Activated CD8-positive, alpha-beta memory T cell treated with anti-CD3 and anti-CD28 coated beads, Interleukin-2, amount 50 U/mL, for 48 hours (primary cell): ENCODE data around the gene COL23A1.
A peak's percentile ranks its signal among the peaks of the same experiment; 100 is the strongest.

Experiments
- DNase-seq: peaks from one replicate; pipeline ENCODE4 v3.0.0-alpha.2; 2020

Gene COL23A1

GRCh38 chr5:178431782-178432165 is 158.4 kb downstream of the COL23A1 start:
- DNase-seq = no peak

DNA sequence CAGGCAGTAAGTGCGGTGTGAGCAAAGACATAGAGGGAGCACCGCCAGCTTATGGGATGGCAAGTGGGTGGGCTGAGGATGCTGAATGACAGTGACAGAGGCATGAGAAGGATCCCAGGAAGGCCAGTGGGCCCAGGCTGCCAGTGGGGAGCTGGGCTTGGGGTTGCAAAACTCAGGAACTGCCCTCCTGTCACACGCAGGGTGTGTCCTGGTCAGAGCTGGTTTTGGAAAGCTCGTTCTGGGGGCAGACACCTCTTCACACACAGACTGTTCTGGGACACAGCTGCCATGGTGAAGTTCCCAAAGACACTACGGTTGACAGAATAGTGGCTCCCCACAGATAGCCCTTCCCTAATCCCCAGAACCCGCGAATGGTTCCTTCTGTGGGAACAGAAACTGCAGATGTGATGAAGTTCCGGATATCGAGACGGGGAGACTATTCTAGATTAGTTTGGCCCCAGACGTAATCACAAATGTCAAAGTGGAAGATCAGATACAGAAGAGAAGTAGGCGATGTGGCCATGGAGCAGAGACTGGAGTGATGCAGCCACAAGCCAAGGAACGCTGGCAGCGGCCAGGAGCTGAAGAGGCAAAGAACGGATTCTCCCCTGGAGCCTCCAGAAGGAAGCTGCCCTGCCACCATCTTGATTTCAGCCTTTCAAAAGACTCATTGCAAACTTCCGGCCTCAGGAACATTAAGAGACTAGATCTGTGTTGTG is 159.0 kb downstream of the COL23A1 start:
- DNase-seq = peak; percentile 20

- peak; percentile 29 for DNase-seq
Measured at GRCh38 chr5:178430186-178431062, 159.8 kb downstream of the COL23A1 start.

DNA sequence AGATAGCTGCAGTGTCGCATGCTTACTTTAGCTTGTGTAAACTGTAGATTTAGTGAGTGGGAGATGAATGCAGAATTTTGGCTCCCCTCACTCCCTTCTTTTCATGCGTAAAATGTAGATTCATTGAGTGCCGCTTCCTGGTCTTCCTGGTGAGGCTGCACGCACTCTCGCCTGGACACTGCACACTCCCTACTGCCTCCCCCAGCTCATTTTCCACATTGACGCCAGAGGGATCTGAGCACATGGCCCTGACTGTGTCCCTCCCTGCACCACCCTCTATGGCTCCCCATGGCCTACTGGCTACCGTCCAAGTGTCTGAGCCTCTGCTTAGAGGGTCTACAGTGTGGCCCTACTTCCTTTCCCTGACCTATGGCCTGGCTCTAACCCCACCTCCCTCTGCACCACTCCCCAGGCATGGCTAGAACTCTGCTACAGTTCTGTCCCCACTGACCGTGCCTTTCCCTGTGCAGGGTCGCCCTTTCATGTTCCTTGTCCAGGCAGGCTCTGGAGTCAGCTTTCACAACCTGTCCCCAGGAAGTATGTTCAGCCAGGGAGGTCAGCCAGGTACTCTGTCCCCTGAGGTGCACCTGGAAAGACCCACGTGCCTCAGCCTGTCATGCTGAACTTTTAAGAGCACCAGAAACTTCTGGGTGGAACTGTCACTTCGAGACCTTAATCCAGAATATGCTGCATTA is 160.6 kb downstream of the COL23A1 start:
- peak; percentile 12 for DNase-seq

DNA sequence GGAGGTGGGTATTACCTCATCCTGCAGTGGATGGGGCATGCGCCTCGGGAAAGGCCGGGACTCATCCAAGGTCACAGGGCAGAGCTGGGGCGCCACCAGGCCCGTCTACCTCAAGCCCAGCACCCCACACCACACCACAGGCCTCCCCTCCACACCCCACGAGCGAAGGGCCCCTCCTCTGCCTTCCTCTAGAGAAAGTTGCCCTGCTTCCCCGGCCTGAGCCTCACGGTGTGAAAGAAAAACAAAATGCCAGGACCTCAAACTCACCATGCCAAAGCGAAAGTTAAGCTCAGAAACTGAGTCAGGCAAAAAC is 161.1 kb downstream of the COL23A1 start:
- DNase-seq = no peak

GRCh38 chr5:178428341-178429155 is 161.6 kb downstream of the COL23A1 start:
- peak; percentile 37 for DNase-seq

DNA sequence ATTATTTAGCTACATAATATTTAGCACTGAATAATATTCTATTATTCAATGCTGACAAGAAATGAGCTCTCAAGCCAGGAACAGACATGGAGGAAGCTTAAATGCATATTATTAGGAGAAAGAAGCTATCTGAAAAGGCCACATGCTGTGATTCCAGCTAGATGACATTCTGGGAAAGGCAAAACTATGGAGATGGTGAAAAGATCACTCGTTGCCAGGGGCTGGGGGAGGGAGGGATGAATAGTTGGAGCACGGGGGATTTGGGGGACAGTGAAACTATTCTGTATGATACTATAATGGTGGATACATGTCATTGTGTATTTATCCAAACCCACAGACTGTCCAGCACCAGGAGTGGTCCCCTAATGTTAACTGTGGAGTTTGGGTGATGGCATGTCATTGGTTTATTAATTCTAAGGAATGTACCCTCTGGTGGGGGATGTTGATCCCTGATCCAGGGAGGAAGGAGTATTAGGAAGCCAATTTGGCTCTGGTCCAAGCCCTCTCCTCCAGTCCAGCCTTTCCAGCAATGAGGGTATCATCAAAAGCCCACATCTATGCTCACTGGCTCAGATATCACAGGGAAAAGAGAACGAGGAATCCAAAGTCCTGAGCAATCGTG is 162.5 kb downstream of the COL23A1 start:
- peak; percentile 26 for DNase-seq

DNA sequence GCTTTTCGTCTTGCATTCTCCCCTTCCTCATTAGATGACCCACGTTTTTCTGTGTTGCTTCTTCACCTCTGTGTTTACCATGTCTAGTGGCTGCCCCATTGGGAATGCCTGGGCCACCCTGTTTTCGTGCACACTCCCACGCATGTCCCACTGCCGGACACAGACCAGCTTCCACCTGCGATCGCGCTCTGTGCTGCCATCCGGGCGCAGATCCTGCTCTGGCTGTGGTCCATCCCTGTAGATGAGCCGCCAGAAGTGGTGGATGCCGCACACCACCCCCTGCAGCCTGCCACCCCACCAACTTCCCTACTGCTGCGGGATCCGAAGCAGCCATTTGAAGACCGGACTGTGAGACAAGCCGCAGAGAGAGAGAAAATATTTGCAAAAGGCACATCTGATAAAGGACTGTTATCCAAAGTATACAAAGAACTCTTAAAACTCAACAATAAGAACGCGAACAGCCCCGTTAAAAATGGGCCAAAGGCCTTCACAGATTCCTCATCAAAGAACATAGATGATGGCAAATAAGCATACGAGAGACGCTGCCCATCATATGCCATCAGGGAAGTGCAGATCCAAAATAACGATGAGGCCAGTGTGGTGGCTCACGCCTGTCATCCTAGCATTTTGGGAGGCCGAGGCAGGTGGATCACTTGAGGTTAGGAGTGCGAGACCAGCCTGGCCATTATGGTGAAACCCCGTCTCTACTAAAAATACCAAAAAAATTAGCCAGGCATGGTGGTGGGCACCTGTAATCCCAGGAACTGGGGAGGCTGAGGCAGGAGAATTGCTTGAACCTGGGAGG is 163.7 kb downstream of the COL23A1 start:
- DNase-seq = peak; percentile 33

GRCh38 chr5:178425621-178426068 is 164.5 kb downstream of the COL23A1 start:
- DNase-seq = no peak

- no peak for DNase-seq
Measured at GRCh38 chr5:178424810-178425177, 165.4 kb downstream of the COL23A1 start.

DNA sequence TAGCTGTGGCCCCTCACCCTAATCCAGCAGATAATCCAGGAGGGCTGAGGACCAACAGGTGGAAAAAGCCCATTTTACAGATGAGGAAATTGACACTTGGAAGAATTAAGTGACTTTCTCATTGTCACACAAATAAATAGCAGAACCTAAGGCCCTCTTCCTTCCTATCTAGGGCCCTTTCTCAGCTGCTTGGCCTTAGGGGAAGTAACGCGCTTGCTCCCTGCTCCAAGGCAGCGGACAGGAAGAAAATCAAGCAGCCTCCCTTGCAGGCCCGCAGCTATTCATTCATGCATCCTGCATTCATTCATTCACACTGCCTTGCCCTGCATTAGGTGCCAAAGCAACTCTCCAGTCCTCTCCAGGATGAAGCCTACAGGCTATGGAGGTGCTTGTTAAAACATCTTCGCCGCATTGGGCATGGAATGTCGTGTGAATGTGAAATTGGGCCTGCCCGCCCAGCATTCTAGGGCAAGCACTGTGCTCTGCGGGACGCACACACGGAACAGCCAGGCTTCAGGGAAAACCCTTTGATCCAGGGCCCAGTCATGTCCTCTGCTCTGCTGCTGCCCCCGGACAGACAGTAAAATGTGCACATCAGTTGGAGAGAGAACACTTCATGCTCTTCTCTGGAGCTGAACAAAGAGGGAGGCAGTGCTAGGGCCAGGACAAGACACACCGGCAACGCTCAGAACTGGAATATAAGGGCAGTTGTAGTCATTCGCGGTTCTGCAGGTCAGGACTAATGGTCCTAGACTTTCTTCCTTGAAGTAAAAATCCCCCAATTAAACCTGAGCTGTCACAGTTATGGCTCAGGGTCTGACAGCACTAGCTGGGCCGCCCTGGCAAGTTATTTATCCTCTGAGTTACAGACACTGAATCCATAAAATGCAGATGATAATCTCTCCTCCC is 166.0 kb downstream of the COL23A1 start:
- no peak for DNase-seq

DNA sequence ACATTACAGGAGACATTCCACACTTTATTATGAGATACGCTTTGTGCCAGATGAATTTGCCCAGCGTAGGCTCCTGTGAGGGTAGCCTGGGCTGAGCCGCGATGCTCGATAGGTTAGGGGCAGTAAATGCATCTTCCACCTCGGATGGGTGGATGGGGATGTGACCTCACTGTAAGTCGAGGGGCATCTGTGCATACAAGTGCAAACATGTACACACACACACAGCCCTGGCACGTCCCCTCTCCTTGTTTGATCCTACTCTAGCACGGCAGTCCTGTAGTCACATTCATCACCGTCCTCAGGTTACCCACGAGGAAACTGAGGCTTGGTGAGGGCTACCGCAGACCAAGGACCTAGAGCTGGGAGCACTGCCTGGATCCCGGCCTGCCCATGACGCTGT is 166.8 kb downstream of the COL23A1 start:
- no peak for DNase-seq

GRCh38 chr5:178422400-178422775 is 167.8 kb downstream of the COL23A1 start:
- DNase-seq = no peak

DNA sequence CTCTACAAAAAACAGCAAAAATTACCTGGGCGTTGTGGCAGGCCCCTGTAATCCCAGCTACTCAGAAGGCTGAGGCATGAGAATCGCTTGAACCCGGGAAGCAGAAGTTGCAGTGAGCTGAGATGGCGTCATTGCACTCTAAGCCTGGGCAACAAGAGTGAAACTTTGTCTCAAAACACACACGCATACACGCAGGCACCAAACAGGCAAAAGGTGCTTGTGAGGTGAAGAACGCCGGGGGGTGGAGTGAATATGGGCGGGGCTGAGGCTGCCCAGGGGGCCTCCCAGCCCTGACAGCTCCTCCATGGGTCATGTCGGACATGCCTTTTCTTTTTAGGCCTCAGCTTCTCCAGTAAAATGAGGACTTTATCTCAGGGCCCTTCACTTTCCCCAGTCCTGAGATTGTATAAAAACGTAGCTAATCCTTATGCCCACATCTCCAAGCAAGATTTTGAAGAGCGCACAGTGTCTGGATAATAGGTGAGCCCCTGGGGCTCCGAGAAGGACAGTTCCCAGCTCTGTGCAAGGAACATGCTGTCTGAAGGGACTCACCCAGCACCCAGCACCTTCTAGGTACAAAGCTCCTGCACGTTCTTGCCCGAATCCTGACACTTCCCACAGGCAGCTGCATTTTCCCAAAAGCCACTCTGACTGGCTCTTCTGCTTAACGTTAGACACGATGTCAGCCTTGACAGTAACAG is 168.3 kb downstream of the COL23A1 start:
- no peak for DNase-seq

DNA sequence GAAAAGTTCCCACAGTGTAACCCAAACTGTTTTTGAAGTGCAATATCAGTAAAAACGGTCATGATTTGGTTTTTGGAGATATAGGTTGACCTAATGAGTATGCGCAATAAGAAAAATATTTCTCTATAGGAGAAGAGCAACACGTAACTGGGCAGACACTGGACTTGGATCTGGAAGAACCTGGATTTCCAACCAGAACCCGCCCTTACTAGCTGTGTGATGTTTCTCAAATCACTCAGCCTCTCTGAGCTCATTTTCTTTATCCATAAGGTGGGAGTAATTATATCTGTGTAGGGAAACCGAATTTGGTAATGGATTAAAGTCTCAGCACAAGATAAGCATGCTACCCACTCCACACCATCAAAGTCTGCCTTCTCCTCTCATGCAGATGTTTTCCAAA is 169.1 kb downstream of the COL23A1 start:
- no peak for DNase-seq

GRCh38 chr5:178420354-178420781 is 169.8 kb downstream of the COL23A1 start:
- no peak for DNase-seq

GRCh38 chr5:178419651-178420050 is 170.5 kb downstream of the COL23A1 start:
- DNase-seq = no peak

- DNase-seq = no peak
Measured at GRCh38 chr5:178419196-178419595, 171.0 kb downstream of the COL23A1 start.

- DNase-seq = no peak
Measured at GRCh38 chr5:178418471-178419010, 171.7 kb downstream of the COL23A1 start.
